ENCODE results near the gene TAS2R40. TPM values are rescaled to one million over a fixed set of nuclear protein-coding genes. Genes with fewer than 3 reads are reported as not detected.
"Not testable (repeated sequence)": the region's sequence is repeated elsewhere in the genome, so short reads cannot be mapped to it uniquely, and the experiment has no call there.

The TAS2R40 gene
- total RNA-seq (2022) (not detected in 2 replicates), Bru-seq, nascent RNA (not detected), BruChase-seq, experiment 1, labeled RNA remaining after a 6-hour chase (not detected), BruChase-seq, experiment 2, labeled RNA remaining after a 2-hour chase (not detected)
- long read RNA-seq = 0 reads

GRCh38 chr7:143221737-143222136, at the start of gene TAS2R40:
Gene TAS2R40 (plus strand): TSS chr7:143222037. CDS start chr7:143222079, 42 bp downstream.
- CTCF ChIA-PET = interaction anchor here (2.1 kb wide), 1 partner anchor 19 kb away, joined by 6 read pairs; no protein-coding TSS in a partner anchor
- TF ChIP-seq, protein P1, sequence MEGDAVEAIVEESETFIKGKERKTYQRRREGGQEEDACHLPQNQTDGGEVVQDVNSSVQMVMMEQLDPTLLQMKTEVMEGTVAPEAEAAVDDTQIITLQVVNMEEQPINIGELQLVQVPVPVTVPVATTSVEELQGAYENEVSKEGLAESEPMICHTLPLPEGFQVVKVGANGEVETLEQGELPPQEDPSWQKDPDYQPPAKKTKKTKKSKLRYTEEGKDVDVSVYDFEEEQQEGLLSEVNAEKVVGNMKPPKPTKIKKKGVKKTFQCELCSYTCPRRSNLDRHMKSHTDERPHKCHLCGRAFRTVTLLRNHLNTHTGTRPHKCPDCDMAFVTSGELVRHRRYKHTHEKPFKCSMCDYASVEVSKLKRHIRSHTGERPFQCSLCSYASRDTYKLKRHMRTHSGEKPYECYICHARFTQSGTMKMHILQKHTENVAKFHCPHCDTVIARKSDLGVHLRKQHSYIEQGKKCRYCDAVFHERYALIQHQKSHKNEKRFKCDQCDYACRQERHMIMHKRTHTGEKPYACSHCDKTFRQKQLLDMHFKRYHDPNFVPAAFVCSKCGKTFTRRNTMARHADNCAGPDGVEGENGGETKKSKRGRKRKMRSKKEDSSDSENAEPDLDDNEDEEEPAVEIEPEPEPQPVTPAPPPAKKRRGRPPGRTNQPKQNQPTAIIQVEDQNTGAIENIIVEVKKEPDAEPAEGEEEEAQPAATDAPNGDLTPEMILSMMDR (IDR thresholded peaks at IDR 0.05; ENCODE audit: unreplicated experiment) = no peak
- no peak for DNase-seq

DNA sequence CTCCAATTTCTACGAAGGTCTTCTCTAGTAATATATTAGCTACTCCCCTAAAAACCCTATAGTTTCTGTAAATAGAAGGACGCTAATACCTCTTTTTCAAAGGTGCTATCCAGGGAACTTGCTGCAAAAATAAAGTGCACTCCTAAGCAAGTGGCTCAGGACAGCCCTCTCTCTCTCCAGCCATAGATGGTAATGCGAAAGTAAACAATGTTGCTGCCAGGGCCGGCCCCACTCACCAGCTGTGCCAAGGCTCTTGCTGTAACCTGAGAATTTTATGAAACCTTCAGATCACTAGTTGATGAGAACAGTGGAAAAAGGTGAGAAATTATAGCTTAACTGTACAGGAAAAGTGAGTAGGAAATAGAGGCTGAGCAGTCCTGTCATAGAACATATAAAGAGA, 49.5 kb upstream of the TAS2R40 start:
- Mint-ChIP-seq H3K4me1 (ENCODE audit: low read depth, unreplicated experiment) (peaks cover 23% of the 10 kb centered on the region), H3K27ac (ENCODE audit: unreplicated experiment) (no peak overlapping the region), H3K36me3 (ENCODE audit: insufficient read depth, unreplicated experiment) (peaks cover 5% of the 10 kb centered on the region), H3K27me3 (ENCODE audit: unreplicated experiment) (no peaks in the 10 kb centered on the region), H3K4me3 (ENCODE audit: low read depth, unreplicated experiment) (peak overlapping the region; percentile 47), H3K9me3 (ENCODE audit: low read depth, unreplicated experiment) (peaks cover under 1% of the 10 kb centered on the region)
- TF ChIP-seq, protein P1 (IDR thresholded peaks at IDR 0.05; ENCODE audit: unreplicated experiment) = no peak
- CTCF ChIA-PET = interaction anchor here (1.4 to 1.8 kb wide), 2 partner anchors 43 to 364 kb away, joined by 3 to 6 read pairs; no protein-coding TSS in a partner anchor
- no TSS peak for BruUV-seq (replicated peaks)
- intact Hi-C loops (cut with micrococcal nuclease; ENCODE audit: unreplicated experiment) = loop anchor here (2.0 kb wide), 1 partner anchor 46 kb away; no protein-coding TSS in a partner anchor
- peak; percentile 71 for DNase-seq

More at GRCh38 chr7:143221737-143222136, at the start of gene TAS2R40:
- Mint-ChIP-seq H3K9me3 (ENCODE audit: low read depth, unreplicated experiment) (no peaks in the 10 kb centered on the region), H3K27me3 (ENCODE audit: unreplicated experiment) (peaks cover 58% of the 10 kb centered on the region), H3K36me3 (ENCODE audit: insufficient read depth, unreplicated experiment) (no peaks in the 10 kb centered on the region), H3K4me1 (ENCODE audit: low read depth, unreplicated experiment) (peaks cover 9% of the 10 kb centered on the region), H3K4me3 (ENCODE audit: low read depth, unreplicated experiment) (no peak within 1 kb of the TSS), H3K27ac (ENCODE audit: unreplicated experiment) (no peak within 1 kb of the TSS)
- no TSS peak for BruUV-seq (replicated peaks)
- intact Hi-C loops (cut with micrococcal nuclease; ENCODE audit: unreplicated experiment) = no loop called here

GRCh38 chr7:143176128-143176527, 45.7 kb upstream of the TAS2R40 start:
- H3K27me3 Mint-ChIP-seq (ENCODE audit: unreplicated experiment) = no peaks in the 10 kb centered on the region
- TF ChIP-seq, protein P1 (IDR thresholded peaks at IDR 0.05; ENCODE audit: unreplicated experiment) = no peak
- CTCF ChIA-PET = no interaction called here
- H3K36me3 Mint-ChIP-seq (ENCODE audit: insufficient read depth, unreplicated experiment) = peaks cover 5% of the 10 kb centered on the region
- BruUV-seq (replicated peaks) = no TSS peak
- H3K9me3 Mint-ChIP-seq (ENCODE audit: low read depth, unreplicated experiment) = peaks cover 4% of the 10 kb centered on the region
- no peak overlapping the region for H3K27ac Mint-ChIP-seq (ENCODE audit: unreplicated experiment)
- intact Hi-C loops (cut with micrococcal nuclease; ENCODE audit: unreplicated experiment) = no loop called here
- DNase-seq = no peak
- peaks cover 20% of the 10 kb centered on the region for H3K4me1 Mint-ChIP-seq (ENCODE audit: low read depth, unreplicated experiment)
- H3K4me3 Mint-ChIP-seq (ENCODE audit: low read depth, unreplicated experiment) = no peak overlapping the region

GRCh38 chr7:143177374-143178119, 44.3 kb upstream of the TAS2R40 start:
- CTCF ChIA-PET = no interaction called here
- TF ChIP-seq, protein P1 (IDR thresholded peaks at IDR 0.05; ENCODE audit: unreplicated experiment) = no peak
- H3K27me3 Mint-ChIP-seq (ENCODE audit: unreplicated experiment) = no peaks in the 10 kb centered on the region
- H3K36me3 Mint-ChIP-seq (ENCODE audit: insufficient read depth, unreplicated experiment) = no peaks in the 10 kb centered on the region
- H3K9me3 Mint-ChIP-seq (ENCODE audit: low read depth, unreplicated experiment) = peaks cover 4% of the 10 kb centered on the region
- BruUV-seq (replicated peaks) = no TSS peak
- H3K27ac Mint-ChIP-seq (ENCODE audit: unreplicated experiment) = no peak overlapping the region
- H3K4me1 Mint-ChIP-seq (ENCODE audit: low read depth, unreplicated experiment) = peaks cover 9% of the 10 kb centered on the region
- H3K4me3 Mint-ChIP-seq (ENCODE audit: low read depth, unreplicated experiment) = no peak overlapping the region
- DNase-seq = no peak
- intact Hi-C loops (cut with micrococcal nuclease; ENCODE audit: unreplicated experiment) = no loop called here

DNA sequence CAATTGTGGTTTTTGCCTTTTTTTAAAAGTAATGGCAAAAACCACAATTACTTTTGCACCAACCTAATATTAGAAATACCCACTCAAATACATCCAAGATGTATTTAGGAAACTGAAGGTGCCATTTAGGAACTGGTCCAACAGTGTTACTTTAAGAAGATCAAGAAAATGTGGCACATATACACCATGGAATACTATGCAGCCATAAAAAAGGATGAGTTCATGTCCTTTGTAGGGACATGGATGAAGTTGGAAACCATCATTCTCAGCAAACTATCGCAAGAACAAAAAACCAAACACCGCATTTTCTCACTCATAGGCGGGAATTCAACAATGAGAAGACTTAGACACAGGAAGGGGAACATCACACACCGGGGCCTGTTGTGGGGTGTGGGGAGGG, 41.1 kb upstream of the TAS2R40 start:
- H3K4me1 Mint-ChIP-seq (ENCODE audit: low read depth, unreplicated experiment); BruUV-seq (replicated peaks); CTCF ChIA-PET; H3K27ac Mint-ChIP-seq (ENCODE audit: unreplicated experiment); H3K9me3 Mint-ChIP-seq (ENCODE audit: low read depth, unreplicated experiment); intact Hi-C loops (cut with micrococcal nuclease; ENCODE audit: unreplicated experiment); H3K36me3 Mint-ChIP-seq (ENCODE audit: insufficient read depth, unreplicated experiment); DNase-seq; H3K4me3 Mint-ChIP-seq (ENCODE audit: low read depth, unreplicated experiment): not testable (repeated sequence)
- peaks cover 21% of the 10 kb centered on the region for H3K27me3 Mint-ChIP-seq (ENCODE audit: unreplicated experiment)
